DND-41 (cell line): Measurements from ENCODE around the gene SCLY.
"Not testable (repeated sequence)": the region's sequence is repeated elsewhere in the genome, so short reads cannot be mapped to it uniquely, and the experiment has no call there.

Experiments used
- CTCF ChIP-seq: IDR thresholded peaks from 2 replicates; pipeline ENCODE4 v1.5.1; 2012; ENCODE audit warnings: borderline replicate concordance, low read length, moderate library complexity, mild to moderate bottlenecking; ENCODE audit not compliant: poor library complexity, severe bottlenecking; ENCODE audit errors: extremely low read depth
- EZH2 ChIP-seq: IDR thresholded peaks from 3 replicates; pipeline ENCODE4 v1.6.1; 2012; ENCODE audit warnings: borderline replicate concordance, low read depth, mild to moderate bottlenecking, moderate library complexity, low read length, inconsistent platforms; ENCODE audit not compliant: severe bottlenecking

GRCh38 chr2:238033991-238034390, 26.8 kb upstream of the SCLY start:
- not testable (repeated sequence) for TF ChIP-seq CTCF, EZH2
